ENCODE measurements around the gene SUCNR1.

DNA sequence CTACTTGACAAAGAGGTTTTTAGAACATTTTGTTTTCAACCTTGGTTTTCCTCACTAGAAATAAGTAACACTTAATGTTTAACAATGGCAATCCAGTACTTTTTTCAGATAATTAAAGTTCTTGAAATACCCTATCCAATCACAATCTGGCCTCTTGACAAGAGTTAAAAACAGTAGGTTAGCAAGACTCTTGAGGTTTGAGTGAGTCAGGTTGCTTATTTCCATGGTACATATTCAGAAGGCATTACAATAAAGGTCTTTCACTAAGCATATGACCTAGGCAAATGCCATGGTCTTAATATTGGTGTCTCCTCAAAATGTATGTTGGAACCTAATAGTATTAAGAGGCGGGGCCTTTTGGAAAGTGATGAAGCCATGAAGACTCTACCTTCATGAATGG is 5.6 kb downstream of the SUCNR1 start:
- TF ChIP-seq, protein P1, sequence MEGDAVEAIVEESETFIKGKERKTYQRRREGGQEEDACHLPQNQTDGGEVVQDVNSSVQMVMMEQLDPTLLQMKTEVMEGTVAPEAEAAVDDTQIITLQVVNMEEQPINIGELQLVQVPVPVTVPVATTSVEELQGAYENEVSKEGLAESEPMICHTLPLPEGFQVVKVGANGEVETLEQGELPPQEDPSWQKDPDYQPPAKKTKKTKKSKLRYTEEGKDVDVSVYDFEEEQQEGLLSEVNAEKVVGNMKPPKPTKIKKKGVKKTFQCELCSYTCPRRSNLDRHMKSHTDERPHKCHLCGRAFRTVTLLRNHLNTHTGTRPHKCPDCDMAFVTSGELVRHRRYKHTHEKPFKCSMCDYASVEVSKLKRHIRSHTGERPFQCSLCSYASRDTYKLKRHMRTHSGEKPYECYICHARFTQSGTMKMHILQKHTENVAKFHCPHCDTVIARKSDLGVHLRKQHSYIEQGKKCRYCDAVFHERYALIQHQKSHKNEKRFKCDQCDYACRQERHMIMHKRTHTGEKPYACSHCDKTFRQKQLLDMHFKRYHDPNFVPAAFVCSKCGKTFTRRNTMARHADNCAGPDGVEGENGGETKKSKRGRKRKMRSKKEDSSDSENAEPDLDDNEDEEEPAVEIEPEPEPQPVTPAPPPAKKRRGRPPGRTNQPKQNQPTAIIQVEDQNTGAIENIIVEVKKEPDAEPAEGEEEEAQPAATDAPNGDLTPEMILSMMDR (IDR thresholded peaks at IDR 0.05): no peak
- TF ChIP-seq POLR2AphosphoS5 (IDR thresholded peaks at IDR 0.05; ENCODE audit: low read depth, low read length) (no peak), SIN3A (IDR thresholded peaks at IDR 0.05; ENCODE audit: borderline replicate concordance, insufficient read depth, low read depth, low read length) (no peak)
- TF ChIP-seq, protein P2, sequence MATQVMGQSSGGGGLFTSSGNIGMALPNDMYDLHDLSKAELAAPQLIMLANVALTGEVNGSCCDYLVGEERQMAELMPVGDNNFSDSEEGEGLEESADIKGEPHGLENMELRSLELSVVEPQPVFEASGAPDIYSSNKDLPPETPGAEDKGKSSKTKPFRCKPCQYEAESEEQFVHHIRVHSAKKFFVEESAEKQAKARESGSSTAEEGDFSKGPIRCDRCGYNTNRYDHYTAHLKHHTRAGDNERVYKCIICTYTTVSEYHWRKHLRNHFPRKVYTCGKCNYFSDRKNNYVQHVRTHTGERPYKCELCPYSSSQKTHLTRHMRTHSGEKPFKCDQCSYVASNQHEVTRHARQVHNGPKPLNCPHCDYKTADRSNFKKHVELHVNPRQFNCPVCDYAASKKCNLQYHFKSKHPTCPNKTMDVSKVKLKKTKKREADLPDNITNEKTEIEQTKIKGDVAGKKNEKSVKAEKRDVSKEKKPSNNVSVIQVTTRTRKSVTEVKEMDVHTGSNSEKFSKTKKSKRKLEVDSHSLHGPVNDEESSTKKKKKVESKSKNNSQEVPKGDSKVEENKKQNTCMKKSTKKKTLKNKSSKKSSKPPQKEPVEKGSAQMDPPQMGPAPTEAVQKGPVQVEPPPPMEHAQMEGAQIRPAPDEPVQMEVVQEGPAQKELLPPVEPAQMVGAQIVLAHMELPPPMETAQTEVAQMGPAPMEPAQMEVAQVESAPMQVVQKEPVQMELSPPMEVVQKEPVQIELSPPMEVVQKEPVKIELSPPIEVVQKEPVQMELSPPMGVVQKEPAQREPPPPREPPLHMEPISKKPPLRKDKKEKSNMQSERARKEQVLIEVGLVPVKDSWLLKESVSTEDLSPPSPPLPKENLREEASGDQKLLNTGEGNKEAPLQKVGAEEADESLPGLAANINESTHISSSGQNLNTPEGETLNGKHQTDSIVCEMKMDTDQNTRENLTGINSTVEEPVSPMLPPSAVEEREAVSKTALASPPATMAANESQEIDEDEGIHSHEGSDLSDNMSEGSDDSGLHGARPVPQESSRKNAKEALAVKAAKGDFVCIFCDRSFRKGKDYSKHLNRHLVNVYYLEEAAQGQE (IDR thresholded peaks at IDR 0.05; ENCODE audit: insufficient read depth in 1 of 2, low read depth in 2 of 2, low read length in 1 of 2): no peak
